ENCODE results near the gene YIPF6.

DNA sequence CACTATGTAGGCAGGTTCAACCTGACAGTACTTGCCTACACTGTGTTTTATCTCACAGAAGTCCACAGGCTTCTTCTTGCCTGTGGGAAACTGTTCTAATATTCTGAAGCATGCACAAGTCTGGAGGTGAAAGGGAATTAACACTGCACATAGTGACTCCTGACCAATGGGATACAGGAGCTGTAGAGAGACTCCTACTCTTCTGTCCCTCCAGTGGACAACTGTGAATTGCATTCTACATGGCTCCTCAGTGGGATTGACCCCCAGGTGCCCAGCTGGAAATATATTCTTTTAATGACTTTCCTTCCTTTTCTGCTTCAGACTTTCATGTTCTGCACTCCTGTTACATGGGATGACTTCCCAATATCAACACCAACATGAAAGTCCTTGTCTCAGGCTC is 8.2 kb upstream of the YIPF6 start:
- TF ChIP-seq, protein P1, sequence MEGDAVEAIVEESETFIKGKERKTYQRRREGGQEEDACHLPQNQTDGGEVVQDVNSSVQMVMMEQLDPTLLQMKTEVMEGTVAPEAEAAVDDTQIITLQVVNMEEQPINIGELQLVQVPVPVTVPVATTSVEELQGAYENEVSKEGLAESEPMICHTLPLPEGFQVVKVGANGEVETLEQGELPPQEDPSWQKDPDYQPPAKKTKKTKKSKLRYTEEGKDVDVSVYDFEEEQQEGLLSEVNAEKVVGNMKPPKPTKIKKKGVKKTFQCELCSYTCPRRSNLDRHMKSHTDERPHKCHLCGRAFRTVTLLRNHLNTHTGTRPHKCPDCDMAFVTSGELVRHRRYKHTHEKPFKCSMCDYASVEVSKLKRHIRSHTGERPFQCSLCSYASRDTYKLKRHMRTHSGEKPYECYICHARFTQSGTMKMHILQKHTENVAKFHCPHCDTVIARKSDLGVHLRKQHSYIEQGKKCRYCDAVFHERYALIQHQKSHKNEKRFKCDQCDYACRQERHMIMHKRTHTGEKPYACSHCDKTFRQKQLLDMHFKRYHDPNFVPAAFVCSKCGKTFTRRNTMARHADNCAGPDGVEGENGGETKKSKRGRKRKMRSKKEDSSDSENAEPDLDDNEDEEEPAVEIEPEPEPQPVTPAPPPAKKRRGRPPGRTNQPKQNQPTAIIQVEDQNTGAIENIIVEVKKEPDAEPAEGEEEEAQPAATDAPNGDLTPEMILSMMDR (IDR thresholded peaks at IDR 0.05): no peak
- TF ChIP-seq EZH2 (IDR thresholded peaks at IDR 0.05; ENCODE audit: borderline replicate concordance, insufficient read depth, low read depth, low read length, poor library complexity, severe bottlenecking): no peak

Data from B cell (primary cell).